ENCODE measurements around the gene CEP164. TPM values are rescaled to one million over a fixed set of nuclear protein-coding genes. Genes with fewer than 3 reads are reported as not detected.

Gene CEP164
- total RNA-seq, 6 experiments from 2014 or later, result 29.0 to 35.6 (median 33.0) TPM

DNA sequence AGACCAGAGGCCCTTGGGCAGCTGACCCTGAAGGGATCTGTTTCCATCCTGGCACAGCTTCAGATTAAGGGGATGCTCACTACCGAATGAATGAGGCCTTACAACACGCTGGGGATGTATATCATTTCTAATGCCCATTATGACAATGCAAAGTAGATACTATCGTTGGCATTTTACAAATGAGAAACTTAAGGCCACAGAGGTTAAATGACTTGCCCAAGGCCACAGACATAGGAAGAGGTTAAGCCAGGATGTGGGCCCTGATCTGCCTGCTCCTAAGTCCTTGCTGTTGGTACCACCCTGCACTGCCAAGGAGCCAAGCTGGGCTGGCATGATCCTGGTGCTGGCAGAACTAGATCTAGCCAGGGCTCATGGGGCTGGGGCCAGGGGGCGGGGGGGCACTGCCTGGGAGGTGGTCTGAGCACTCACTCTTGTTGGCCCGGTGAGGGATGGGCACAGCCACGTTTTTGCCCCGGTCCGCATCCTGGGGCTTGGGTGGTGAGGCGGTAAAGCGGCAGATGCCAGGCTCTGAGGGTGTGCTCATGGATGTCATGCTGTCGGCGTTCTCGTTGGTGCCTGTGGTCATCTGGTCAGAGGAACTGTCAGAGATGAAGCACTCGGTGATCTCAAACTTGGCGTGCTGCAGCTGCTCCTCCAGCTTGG is 102.8 kb downstream of the CEP164 start:
- DNase-seq, result no peak

DNA sequence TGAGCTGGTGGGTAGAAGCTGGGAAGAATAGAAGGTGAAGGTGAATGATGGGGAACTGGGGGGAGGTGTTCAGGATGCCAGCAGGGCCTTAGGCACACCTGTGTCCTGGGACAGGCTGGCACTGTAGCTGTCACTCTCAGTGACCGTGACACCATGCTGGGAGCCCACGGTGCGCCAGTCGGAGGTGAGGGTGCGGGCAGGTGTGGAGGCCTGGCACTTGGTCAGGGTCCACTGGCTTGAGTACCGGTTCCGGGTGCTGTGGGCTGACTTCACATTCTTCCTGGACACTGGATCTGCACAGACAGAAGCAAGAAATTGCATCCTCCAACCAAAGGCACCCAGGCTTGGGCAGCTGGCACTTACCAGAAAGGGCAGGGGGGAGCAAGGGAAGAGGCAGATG is 103.8 kb downstream of the CEP164 start:
- Mint-ChIP-seq H3K9me3 (no peaks in the 10 kb centered on the region), H3K4me3 (no peak overlapping the region), H3K27ac (no peak overlapping the region), H3K36me3 (ENCODE audit: low read depth) (no peaks in the 10 kb centered on the region), H3K27me3 (ENCODE audit: insufficient read depth) (peaks cover 31% of the 10 kb centered on the region), H3K4me1 (ENCODE audit: low read depth) (no peaks in the 10 kb centered on the region)
- no peak for DNase-seq
- TF ChIP-seq, protein P1, sequence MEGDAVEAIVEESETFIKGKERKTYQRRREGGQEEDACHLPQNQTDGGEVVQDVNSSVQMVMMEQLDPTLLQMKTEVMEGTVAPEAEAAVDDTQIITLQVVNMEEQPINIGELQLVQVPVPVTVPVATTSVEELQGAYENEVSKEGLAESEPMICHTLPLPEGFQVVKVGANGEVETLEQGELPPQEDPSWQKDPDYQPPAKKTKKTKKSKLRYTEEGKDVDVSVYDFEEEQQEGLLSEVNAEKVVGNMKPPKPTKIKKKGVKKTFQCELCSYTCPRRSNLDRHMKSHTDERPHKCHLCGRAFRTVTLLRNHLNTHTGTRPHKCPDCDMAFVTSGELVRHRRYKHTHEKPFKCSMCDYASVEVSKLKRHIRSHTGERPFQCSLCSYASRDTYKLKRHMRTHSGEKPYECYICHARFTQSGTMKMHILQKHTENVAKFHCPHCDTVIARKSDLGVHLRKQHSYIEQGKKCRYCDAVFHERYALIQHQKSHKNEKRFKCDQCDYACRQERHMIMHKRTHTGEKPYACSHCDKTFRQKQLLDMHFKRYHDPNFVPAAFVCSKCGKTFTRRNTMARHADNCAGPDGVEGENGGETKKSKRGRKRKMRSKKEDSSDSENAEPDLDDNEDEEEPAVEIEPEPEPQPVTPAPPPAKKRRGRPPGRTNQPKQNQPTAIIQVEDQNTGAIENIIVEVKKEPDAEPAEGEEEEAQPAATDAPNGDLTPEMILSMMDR (IDR thresholded peaks at IDR 0.05), result no peak

More for the DNA sequence above, 102.8 kb downstream of the CEP164 start:
- TF ChIP-seq, protein P1 (IDR thresholded peaks at IDR 0.05), result no peak
- H3K4me1 Mint-ChIP-seq (ENCODE audit: low read depth), result no peaks in the 10 kb centered on the region
- peaks cover 31% of the 10 kb centered on the region for H3K27me3 Mint-ChIP-seq (ENCODE audit: insufficient read depth)
- H3K36me3 Mint-ChIP-seq (ENCODE audit: low read depth), result no peaks in the 10 kb centered on the region
- H3K27ac Mint-ChIP-seq, result no peak overlapping the region
- no peak overlapping the region for H3K4me3 Mint-ChIP-seq
- H3K9me3 Mint-ChIP-seq, result no peaks in the 10 kb centered on the region

DNA sequence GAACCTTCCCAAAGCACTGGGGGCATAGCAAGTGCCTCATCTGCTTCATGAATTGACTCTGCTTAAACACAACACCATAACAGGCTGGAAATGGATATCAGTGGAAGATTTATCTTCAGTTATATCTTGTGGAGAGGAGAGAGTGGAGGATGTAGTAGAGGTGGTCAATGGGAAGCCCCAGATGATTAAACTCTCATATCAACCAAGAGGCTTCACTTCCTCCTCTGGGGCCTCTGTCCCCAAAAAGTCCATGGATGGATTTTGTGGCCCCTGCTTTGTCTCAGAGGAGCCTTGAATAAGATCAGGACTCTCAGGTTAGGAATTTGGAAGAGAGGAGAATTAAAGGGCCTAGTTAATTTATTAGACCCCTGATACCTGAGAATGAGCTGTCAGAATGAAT is 106.1 kb downstream of the CEP164 start:
- Mint-ChIP-seq H3K4me1 (ENCODE audit: low read depth) (no peaks in the 10 kb centered on the region), H3K4me3 (no peak overlapping the region), H3K27me3 (ENCODE audit: insufficient read depth) (peaks cover 38% of the 10 kb centered on the region), H3K27ac (no peak overlapping the region), H3K36me3 (ENCODE audit: low read depth) (no peaks in the 10 kb centered on the region), H3K9me3 (no peaks in the 10 kb centered on the region)
- no peak for DNase-seq
- TF ChIP-seq, protein P1 (IDR thresholded peaks at IDR 0.05), result no peak

DNA sequence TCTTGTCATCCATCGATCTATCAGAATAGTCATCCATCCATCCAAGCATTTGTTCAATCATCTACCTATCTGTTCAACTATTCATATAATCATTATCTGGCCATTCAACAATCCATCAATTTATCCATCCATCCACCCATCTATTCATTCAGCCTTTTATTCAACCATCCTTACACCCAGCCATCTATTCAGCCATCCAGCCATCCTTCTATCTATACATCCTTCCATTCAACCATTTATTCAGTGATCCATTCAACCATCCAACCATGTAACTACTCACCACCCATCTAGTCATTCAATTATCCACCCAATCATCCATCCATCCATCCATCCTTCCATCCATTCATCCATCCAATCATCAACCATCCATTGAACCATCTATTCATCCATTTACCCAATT is 106.8 kb downstream of the CEP164 start:
- peaks cover 36% of the 10 kb centered on the region for H3K27me3 Mint-ChIP-seq (ENCODE audit: insufficient read depth)
- DNase-seq, result no peak
- no peak overlapping the region for H3K4me3 Mint-ChIP-seq
- TF ChIP-seq, protein P1 (IDR thresholded peaks at IDR 0.05), result no peak
- H3K27ac Mint-ChIP-seq, result no peak overlapping the region
- no peaks in the 10 kb centered on the region for H3K4me1 Mint-ChIP-seq (ENCODE audit: low read depth)
- H3K36me3 Mint-ChIP-seq (ENCODE audit: low read depth), result no peaks in the 10 kb centered on the region
- no peaks in the 10 kb centered on the region for H3K9me3 Mint-ChIP-seq

DNA sequence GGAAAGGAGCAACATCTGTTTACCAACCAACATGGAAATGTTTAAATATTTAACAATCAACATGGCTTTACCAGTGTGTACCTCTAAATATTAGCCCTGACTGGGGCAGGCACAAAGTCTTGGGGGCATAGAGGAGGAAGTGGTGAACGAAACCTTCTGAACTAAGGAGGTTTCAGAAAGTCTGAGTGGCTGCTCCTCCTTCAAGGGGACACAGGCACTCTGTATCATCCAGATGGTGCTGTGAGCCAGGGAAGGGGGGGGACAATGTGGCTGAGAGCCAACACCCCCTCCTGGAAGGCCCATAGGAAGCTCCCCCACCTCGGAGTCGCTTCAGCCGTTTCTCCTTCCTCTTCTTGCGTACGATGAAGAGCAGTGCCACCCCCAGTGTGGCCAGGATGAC is 107.7 kb downstream of the CEP164 start:
- Mint-ChIP-seq H3K9me3 (no peaks in the 10 kb centered on the region), H3K4me3 (no peak overlapping the region), H3K4me1 (ENCODE audit: low read depth) (no peaks in the 10 kb centered on the region), H3K27me3 (ENCODE audit: insufficient read depth) (peaks cover 37% of the 10 kb centered on the region), H3K36me3 (ENCODE audit: low read depth) (no peaks in the 10 kb centered on the region), H3K27ac (no peak overlapping the region)
- DNase-seq, result no peak
- TF ChIP-seq, protein P1 (IDR thresholded peaks at IDR 0.05), result no peak

All from HFFc6 (cell line).